GM21529 (cell line): ENCODE data around the gene TRIM65.

ENCODE experiments used
- ATAC-seq: cut with Tn5 transposase; IDR thresholded peaks from one replicate; pipeline ENCODE4 v1.9.1; 2021; ENCODE audit not compliant: unreplicated experiment

The TRIM65 gene

GRCh38 chr17:75839942-75840798 lies 56.6 kb downstream of the TRIM65 start:
- ATAC-seq: no peak
